HG03460 (cell line): Measurements from ENCODE around the gene WDR4.
"Not testable (repeated sequence)": the region's sequence is repeated elsewhere in the genome, so short reads cannot be mapped to it uniquely, and the experiment has no call there.

ENCODE experiments used
- ATAC-seq: cut with Tn5 transposase; IDR thresholded peaks from one replicate; pipeline ENCODE4 v1.9.1; 2021; ENCODE audit not compliant: unreplicated experiment

WDR4 gene

DNA sequence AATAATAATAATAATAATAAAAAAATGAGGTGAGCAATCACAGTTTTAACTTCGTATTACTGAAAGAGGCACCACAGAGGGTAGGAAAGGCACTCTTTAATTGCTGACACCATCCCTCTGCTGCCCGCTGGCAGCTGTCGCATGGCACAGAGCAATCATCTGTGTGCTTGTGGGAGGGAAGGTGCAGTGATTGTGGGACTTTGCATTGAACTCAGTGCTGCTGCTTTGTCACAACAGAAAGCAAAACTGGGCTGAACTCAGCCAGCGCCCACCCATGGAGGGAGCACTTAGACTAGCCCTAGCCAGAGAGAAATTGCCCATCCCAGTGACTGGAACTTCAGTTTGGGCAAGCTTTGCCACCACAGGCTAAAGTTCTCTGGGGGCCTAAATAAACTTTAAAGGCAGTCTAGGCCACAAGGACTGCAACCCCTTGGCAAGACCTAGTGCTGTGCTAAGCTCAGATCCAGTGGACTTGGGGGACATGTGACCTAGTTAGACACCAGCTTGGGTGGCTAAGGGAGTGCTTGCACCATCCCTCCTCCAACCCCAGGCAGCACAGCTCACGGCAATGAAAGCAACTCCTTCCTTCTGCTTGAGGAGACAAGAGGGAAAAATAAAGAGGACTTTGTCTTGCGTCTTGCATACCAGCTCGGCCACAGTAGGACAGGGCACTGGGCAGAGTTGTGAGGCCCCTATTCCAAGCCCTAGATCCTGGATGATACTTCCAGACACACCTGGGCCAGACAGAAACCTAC is 59.3 kb downstream of the WDR4 start:
- ATAC-seq: no peak

GRCh38 chr21:42818328-42818749 is 61.0 kb downstream of the WDR4 start:
- ATAC-seq: no peak

DNA sequence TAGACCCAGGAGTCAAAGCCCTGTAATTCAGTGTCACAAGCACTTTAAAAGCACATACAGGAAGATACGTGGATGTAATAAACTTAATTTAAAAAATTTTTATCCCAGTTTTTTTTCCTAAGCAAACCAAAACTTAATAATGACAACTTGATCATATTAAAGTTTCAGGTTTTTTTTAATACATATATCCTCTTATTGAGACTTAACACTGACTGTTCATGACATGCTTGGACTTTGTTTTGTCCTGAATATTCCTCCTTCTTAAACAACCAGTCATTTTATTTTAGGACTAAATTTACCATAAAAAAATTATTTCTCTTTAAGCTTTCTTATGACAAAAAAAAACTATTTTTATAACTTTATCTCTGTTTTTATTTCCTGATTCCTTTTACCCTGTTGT is 64.1 kb downstream of the WDR4 start:
- no peak for ATAC-seq

DNA sequence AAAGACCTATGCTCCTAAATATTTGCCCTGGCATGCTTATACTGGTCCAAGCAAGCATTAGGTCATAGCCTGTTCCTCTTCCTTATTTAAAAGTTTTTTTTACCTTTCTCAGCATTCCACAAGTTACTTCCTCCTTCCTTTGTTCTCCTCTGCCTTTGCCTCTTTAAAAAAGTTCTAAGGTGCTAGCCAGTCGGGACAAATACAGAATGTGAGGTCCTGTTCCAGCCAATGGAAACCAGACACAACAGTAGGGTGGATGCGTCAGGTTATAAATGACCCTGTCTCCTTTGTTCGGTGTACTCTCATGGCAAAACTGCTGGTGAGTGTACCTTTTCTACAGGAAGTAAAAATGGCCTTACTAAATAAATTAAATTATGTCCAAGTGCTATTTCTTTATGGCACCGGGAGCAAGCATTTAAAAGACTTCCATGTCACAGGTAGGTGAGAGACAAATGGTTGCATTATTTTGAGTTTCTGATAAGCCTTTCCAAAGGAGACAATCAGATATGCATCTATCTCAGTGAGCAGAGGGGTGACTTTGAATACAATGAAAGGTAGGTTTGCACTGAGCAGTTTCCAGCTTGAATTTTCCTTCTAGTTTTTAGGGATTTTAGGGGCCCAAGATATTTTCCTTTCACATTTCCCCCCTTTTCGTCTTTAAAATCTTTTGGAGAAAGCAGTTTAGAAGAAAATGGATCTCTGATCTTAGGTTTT is 66.7 kb downstream of the WDR4 start:
- not testable (repeated sequence) for ATAC-seq

DNA sequence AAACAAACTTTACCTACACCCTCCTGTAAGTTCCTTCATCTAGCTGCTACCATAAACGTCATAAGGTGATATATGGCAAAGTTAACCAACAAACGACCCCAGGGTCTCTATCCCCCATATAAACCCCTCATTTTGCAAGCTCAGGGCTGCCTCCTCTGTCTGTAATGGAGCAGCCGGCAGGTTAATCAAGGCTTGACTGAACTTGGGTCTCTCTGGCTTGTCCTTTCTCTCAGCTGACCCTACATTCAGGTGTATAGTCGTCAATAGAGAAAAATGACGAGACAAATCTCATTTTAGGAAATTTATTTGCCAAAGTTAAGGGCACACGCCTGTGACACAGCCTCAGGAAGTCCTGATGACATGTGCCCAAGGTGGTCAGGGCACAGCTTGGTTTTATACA is 67.4 kb downstream of the WDR4 start:
- no peak for ATAC-seq

DNA sequence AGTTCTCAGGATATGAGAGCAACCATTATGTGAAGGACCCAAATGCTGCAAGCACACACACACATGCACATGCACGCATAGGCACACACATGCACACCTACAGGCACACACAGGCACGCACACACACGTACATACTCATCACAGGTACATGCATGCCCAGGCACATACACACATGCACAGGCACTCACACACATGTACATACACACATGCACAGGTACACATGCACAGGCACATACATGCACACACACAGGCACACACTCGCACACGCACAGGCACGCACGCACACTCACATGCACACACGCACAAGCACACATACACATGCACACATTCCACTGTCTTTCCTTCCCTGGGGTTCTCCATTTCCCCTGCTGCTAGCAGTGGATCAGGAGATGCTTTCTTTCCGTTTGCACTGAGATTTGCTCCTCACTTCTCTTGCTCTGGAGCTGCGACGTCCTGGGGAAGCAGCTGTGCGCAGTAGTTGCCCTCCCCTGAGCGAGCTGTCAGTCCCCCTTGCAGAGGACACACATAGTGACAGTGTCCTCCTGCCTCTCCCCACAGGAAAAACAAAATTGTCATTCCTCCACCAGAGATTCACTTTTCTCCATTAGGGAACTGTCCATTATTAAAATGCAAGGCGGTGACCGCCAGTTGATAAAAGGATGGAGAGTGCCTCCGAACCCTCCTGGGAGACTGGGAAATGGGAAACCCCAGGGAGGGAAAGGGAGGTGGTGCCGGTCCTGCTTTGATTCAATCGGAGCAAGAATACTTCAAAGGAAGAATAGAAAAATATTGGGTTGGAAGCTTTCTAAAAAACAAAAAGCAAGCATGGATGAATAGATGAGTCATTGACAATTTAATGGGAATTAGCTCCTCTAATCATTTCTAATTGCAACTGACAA is 69.5 kb downstream of the WDR4 start:
- no peak for ATAC-seq

GRCh38 chr21:42809171-42809570 is 70.2 kb downstream of the WDR4 start:
- no peak for ATAC-seq

DNA sequence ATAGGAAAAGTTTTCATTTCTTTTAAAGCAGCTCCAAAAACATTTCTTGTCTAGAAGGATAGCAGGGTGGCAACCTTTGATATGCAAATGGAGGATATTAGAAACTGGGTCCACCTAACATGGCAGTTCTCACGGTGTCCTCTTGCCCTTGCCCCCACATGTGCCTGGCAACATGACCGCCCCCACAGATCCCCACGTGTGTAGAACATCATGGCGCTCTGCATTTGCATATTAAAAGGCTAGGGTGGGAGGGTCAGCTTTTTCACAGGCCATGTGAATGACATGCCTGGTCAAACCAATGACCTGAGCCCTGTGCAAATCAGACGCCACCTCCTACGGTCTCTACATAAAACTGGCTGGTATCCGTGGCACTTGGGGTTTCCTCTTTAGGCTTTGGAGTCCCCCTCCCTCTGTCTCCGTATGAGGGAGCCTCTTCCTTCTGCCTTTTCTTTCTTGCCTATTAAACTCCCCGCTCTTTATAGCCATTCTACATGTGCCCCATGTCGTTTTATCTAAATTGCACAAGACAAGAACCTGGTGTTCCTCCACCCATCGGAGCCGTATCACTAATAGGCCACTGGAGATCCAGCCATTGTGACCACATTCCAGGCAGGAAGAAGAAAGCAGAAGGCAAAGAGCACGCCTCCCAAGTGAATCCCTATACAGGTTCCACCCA is 71.3 kb downstream of the WDR4 start:
- ATAC-seq: no peak

- ATAC-seq: not testable (repeated sequence)
Measured at GRCh38 chr21:42807293-42807895, 71.9 kb downstream of the WDR4 start.

DNA sequence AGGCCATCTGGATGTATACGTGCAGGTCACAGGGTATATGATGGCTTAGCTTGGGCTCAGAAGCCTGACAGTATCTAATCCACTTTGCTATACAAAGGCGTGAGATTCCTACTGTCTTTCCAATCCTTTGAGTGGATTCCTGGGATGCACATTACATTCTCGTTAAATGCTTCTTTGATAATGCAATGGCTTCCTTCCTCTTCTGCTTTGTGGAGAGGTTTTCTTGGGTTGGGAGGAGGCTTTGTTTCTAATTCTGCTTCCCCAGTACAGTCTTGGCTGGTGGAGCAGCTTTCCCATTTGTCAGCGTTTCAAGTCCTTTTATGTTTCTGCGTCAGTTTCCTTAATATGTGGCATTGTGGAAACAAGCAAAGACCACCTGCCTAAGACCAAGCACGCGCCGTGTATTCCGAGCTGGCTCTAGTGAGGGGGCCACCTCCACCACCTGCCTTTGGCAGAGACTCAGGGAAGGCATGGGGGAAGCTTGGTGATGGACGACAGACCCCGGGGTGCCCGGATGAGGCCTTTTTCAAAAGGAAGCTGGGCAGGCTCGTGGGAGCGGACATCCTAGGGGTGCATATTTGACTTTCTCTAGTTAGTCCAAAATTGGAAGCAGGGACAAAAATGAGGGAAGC is 72.7 kb downstream of the WDR4 start:
- no peak for ATAC-seq

DNA sequence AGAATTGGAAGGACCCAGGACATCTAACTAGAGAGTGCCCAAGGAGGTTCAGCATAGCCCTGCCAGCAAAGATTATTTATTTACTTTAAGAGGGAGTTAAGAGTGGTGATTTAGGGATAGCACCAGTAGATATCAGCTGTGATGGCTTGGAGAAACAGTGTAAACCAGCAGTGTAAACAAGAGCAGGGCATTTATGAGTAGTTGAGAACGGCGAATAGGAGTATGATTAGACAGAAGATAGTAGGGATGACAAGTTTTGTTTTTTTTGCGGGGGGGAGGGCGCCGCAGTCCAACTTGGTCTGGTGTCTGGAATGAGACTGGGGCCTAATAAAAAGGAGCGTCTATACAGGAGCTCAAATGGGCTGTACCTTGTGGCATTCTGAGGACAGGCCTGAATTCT is 77.7 kb downstream of the WDR4 start:
- ATAC-seq: not testable (repeated sequence)

- no peak for ATAC-seq
Measured at GRCh38 chr21:42799948-42800347, 79.4 kb downstream of the WDR4 start.

DNA sequence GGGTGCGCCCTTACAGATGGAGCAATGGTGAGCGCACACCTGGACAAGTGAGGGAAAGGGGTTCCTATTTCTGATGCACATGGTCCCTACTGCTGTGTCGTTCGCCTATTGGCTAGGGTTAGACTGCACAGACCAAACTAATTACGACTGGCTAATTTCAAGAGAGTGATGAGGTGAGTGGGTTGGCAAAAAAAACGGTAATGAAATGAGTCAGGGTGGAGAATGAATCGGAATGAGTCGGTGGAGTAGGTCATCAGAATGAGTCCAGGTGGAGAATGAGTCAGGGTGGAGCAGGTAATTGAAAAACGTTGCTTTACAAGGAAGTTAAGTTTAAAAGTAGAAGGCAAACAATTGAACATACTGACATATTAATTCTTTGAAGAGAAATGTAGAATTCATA is 79.8 kb downstream of the WDR4 start:
- ATAC-seq: no peak
